ENCODE measurements around the gene BRMS1.

Gene BRMS1

DNA sequence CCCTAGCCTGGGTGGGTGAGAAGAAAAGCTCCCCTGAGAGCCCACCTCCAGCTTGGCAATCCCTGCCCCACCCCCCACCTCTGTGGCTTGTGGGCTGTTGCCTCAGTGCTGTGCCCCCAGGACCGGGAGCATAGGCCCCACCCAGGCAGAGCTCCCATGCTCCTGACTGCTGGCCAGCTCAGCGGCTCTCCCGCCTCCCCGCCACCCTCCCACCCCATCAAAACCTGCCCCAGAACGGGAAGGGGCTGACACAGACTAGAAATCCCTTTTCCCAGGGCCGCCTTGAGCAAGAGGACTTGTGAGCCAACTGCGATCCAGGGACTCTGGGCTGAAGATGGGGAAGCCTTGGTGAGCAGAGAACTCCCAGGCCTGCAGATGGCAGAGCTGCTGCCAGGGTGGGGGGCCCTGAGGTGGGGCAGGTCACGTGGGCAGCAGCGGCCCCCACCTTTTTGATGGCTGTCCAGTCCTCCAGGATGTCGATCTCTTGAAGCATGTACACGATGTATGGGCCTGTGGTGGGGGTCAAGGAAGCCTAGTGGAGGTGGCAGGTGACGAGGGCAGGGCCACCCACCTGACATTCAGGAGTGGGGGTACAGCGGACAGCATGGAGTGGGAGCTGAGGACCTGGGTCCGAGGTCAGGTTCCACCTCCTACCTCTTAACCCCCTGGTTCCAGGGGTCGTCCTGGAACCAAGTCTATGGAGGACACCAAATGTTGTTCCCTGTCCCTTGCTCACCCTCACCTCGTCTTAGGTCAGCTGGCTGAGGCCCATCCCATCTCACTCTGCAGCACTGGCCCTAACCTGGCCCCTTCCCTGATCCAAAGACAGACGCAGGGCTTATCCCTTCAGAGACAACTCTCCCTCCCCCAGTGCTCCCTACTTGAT lies 6.4 kb downstream of the BRMS1 start:
- H3K4me3 ChIP-seq, result no peak overlapping the region
- no peak for DNase-seq (ENCODE audit: low spot score)
- H3K27ac ChIP-seq, result no peak overlapping the region
- TF ChIP-seq, protein P1, sequence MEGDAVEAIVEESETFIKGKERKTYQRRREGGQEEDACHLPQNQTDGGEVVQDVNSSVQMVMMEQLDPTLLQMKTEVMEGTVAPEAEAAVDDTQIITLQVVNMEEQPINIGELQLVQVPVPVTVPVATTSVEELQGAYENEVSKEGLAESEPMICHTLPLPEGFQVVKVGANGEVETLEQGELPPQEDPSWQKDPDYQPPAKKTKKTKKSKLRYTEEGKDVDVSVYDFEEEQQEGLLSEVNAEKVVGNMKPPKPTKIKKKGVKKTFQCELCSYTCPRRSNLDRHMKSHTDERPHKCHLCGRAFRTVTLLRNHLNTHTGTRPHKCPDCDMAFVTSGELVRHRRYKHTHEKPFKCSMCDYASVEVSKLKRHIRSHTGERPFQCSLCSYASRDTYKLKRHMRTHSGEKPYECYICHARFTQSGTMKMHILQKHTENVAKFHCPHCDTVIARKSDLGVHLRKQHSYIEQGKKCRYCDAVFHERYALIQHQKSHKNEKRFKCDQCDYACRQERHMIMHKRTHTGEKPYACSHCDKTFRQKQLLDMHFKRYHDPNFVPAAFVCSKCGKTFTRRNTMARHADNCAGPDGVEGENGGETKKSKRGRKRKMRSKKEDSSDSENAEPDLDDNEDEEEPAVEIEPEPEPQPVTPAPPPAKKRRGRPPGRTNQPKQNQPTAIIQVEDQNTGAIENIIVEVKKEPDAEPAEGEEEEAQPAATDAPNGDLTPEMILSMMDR (IDR thresholded peaks at IDR 0.05), result no peak

DNA sequence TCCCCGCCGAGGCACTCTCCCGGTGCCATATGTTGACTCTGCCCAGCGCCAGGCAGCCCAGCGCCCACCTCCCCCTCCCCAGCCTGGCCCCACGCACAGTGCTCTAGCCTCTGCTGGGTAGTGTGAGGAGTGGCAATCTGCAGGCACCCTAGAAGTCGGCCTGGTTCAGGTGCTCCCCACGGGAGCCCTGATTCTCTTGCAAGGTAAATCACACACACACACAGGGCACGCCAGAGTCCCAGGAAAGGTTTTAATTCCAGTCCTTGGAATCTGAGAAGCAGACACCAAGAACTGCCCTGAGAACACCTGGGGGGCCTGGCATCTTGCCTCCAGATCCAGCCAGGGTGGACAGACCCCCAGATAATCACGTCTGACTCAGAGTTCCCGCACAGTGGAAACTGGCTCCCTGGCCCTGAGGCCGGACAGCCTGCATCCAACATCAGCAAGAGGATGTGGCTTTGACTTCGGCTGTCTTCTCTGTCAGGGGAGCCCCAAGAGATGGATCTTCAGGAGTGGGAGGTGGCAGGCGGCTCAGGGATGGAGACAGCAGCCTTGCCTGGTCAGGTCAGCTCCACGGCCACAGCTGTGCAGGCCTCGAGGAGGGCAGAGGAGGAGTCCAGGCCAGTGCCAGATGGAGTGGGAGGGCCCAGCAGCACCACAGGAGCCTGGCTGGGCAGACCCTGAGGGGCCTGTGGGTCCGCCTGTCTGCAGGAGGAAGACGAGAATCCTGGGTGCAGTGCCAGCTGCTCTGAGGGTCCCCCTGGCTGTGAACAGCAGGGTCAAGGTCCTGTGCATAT lies 7.6 kb downstream of the BRMS1 start:
- no peak overlapping the region for H3K4me3 ChIP-seq
- DNase-seq (ENCODE audit: low spot score), result peak; percentile 69
- TF ChIP-seq, protein P1 (IDR thresholded peaks at IDR 0.05), result no peak
- H3K27ac ChIP-seq, result peak overlapping the region in 1 of 2 donors; percentile 79

DNA sequence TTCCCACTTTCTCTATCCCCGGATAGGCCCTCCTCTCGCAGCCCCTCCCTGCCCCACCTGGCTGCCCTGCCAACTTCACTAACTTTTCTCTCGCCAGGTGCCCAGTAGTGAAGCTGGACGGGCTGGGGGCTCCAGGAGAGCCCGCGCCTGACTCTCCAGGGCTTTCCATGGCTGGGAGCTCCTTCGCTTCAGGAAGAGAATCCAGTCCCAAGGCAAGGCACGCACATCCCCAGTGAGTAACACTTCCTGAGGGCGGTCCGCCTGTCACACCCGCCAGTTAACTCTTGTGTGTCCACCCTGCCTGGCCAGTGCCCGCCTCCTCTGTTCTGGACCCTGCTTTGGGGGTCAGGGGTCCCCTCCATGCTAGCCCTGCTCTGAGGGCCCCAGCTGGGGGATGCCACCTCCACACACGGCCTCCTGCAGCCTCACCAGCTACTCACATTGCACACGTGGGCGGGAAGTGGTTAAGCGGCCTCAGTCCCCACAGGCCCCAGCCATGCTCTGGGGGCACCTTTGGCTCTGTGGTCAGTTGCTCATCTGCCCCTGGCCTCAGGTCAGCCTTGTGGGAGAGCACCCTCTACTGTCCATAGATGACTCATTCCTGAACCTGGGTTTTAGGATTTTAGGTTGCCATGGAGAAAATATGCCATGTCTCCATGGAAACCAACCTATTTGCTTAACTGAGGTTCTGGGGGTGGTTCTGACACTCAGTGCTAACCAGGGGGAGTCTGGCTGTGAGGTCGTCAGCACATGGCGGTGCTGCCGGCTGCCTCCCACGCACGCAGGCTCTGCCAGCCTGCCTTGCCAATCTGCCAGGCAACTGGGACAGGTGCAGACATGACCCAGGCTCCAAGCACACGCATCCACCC lies 8.4 kb downstream of the BRMS1 start, which contains the start of gene RIN1:
Gene RIN1 (minus strand): TSS at position 201 of the 869 bp plus-strand sequence. CDS start 32 bp downstream, at position 169.
- Histone ChIP-seq H3K27ac (peak within 1 kb of the TSS; percentile 48 to 79), H3K4me3 (peak within 1 kb of the TSS; percentile 87)
- TF ChIP-seq, protein P1 (IDR thresholded peaks at IDR 0.05), result no peak
- peak; percentile 85 for DNase-seq (ENCODE audit: low spot score)

DNA sequence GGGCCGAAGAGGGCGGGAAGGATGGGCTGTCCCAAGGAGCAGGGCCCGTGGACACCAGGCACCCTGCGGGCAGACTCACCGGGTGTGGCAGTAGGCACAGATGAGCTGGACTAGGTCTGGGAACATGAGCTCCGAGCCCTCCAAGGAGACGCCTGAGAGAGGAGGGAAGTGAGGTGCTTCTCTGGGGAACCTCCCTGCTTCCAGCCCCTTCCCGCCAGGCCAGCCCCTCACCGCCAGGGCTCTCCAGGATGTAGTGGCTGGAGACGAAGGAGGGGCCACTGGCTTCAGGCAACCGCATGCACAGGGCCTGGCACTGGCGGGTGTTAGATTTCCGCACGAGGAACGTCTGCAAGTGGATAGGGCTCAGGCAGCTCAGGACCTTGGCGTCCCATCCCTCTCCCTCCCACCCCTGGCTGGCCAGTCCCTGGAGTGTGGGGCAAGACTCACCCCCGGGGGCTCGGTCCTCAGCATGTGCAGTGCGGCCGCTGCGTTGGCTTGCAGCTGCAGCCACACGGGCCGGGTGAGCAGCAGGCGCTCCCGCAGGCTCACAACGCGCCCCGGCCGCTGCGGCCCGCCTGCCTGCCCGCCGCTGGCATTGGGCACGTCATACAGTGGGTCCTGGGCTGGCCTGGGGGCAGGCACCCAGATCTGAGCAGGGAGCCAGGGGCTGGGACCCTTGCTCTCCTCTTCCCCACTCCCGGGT lies 9.2 kb downstream of the BRMS1 start:
- peak overlapping the region; percentile 87 for H3K4me3 ChIP-seq
- TF ChIP-seq, protein P1 (IDR thresholded peaks at IDR 0.05), result no peak
- H3K27ac ChIP-seq, result peak overlapping the region; percentile 48 to 79
- peak; percentile 79 for DNase-seq (ENCODE audit: low spot score)

DNA sequence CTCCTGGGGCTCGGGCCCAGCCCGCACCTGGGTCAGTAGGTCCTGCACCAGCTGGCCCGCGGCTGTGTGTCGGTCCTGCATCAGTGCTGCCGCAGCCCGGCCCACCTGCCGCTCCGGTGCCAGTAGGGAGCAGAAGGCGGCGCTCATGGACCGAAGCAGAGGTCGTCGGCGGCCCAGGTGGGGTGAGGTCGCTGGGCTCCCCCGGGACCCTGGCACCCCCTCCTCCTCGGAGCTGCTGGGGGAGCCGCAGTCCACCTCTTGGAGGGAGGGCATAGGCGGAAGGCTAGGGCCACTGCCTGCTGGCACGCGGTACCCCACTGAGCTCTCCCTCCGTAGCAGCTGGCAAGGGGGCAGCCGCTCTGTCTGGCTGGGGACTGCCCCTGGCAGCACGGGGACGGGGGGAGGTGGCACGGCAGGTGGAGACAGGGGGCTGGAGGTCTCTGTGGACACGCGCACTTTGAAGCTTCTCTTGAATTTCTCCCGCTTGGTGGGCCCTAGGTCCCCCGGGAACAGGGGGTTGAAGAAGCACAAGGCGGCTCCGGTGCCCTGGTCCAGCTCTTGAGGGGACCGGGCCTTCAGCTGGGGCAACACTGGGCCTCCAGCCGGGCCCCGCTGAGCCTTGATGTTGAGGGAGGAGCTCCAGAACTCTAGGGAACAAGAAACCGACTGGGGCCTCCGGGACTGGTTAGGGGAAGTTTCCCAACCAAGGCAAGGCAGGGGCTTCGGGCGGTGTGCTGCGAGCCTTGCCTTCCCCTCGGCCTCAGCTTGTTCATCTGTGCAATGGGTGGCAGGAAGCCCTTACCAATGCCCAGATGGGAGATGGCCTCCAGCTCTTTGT lies 10.1 kb downstream of the BRMS1 start:
- H3K27ac ChIP-seq, result peak overlapping the region in 1 of 2 donors; percentile 79
- TF ChIP-seq, protein P1 (IDR thresholded peaks at IDR 0.05), result no peak
- peak overlapping the region; percentile 87 for H3K4me3 ChIP-seq
- DNase-seq (ENCODE audit: low spot score), result peak; percentile 71
